HG02852 (cell line): ENCODE data around the gene FASN.
A peak's percentile ranks its signal among the peaks of the same experiment; 100 is the strongest.

Experiments
- ATAC-seq: cut with Tn5 transposase; IDR thresholded peaks from one replicate; pipeline ENCODE4 v1.9.1; 2021; ENCODE audit warnings: mild to moderate bottlenecking, moderate library complexity; ENCODE audit not compliant: unreplicated experiment

The FASN gene

GRCh38 chr17:82103553-82104451, 5.8 kb upstream of the FASN start:
- ATAC-seq: no peak

DNA sequence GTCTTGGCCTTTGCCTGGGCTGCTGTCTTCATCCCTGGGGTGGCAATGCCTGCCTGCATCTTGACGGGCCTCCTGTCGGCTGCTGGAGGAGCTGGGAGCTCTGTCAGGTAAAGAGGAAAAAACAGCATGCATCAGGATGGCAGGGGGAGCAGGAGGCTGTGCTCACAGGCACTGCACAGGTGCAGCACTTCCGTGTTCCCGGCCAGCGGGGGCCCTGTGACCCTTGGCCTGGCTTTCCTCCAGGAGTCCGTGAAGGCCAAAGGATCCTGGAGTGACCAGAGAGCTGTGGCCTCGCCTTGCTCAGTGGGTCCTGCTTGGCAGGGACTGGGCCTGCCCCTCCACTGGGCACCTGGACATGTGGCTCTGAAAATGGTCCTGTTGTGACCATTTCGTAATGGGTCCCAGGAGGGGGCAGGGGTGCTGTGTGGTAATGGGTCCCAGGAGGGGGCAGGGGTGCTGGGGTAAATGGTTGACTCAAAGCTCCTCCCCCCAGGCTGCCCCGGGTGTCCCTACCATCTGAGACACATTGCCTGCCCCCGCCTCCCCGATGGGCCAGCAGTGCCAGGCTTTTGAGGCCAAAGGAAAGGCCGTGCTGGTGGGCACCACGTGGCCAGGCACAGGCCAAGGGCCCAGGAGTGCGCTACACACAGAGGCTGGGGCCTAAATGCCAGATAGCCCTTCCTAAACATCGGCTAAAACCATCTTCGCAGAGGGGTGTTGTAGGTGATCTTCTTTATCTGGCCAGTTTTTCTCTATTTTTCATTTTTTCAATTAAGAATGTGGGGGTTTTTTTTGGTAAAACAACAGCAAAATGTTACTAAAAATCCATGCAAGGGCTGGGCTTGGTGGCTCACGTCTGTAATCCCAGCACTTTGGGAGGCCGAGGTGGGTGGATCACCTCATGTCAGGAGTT, 4.0 kb upstream of the FASN start:
- no peak for ATAC-seq

DNA sequence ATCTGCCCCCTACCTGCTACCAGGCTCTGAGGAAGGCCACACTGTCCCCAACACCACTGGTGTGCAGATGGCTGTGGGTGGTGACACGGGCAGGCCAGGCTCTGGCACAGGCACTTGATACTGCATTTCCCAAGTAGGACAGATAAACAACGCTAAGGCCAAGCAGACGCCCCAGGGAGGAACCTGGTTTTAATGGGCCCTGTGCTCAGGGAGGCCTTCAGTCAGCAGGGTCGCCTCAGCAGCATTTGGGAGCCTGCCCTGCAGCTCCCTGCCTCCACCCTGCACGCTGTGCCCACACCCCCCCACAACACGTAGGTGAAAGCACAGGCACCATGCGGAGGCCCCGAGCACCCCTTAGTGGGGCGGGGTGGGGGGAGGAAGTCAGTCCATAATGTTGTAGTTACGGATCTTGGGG, 3.3 kb upstream of the FASN start:
- ATAC-seq: no peak

GRCh38 chr17:82100502-82101298, 2.7 kb upstream of the FASN start:
- no peak for ATAC-seq

GRCh38 chr17:82098939-82099763, 1.1 kb upstream of the FASN start:
- ATAC-seq: peak; percentile 8

DNA sequence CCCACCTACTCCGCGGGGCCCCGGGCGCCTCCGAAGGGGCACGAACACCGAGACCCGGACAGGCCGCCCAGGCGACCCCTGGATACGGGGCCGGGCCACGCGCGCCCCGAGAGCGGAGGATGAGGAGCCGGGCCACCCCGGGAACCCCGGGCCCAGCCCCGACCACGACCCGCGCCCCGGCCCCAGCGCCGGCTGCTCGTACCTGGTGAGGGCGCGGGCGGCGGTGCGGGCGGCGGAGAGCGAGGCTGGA, 192 bp downstream of the FASN start:
- no peak for ATAC-seq

DNA sequence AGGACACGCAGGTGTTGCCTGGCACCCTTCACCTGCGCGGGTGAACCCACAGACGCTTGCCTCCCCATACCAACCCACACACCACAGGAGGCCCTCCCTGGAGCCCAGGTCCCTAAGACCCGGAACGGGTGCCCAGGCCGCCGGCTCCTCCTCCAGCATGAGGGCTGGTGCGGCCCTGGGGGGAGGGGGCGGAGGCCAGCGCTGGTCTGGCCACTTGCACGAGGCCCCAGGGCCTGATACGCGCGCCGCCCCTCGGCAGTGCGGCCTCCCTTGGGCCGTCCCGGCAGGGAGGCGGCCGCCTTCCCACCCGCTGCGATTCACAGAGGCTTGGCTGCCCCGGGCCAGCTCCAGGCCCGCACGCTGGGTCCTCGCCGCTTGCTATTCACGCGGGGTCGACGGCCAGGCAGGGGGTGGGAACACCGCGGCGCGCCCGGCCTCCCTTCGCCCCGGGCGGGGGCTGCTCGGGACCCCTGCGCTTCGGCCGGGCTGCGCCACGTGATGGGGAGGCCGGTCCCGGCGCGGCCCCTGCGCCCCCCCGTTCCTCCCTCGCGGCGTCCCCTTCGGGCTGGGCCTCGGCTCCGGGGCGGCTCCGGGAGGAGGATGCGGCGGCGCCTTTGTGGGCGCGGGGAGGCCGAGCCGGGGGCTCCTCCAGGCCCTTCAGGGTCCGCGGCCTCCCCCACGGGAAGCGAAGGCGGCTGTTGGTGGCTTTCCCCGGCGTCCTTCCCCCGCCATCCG, 685 bp downstream of the FASN start:
- ATAC-seq: peak; percentile 7

DNA sequence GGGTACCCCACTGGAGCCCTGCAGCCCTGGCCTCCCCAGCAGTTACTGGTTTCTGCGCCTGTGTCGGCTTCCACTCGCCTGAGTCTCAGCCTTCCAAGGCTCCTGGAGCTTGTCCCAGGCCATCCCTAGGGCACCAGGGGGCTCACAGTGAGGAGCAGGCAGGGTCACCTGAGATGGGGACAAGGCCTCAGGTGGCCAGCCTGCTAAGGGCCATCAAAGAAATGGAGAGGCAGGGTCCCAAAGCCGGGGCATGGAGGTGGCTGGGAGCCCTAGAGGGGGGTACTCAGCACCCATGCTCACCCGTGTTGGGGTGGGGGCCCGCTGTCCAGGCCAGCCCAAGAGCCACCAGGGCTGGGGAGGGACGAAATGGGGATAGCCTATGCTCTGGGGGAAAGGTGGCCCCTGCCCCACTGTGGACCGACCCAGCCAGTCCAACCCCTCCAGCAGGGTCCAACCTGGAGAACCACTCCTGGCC, 1.3 kb downstream of the FASN start:
- no peak for ATAC-seq

DNA sequence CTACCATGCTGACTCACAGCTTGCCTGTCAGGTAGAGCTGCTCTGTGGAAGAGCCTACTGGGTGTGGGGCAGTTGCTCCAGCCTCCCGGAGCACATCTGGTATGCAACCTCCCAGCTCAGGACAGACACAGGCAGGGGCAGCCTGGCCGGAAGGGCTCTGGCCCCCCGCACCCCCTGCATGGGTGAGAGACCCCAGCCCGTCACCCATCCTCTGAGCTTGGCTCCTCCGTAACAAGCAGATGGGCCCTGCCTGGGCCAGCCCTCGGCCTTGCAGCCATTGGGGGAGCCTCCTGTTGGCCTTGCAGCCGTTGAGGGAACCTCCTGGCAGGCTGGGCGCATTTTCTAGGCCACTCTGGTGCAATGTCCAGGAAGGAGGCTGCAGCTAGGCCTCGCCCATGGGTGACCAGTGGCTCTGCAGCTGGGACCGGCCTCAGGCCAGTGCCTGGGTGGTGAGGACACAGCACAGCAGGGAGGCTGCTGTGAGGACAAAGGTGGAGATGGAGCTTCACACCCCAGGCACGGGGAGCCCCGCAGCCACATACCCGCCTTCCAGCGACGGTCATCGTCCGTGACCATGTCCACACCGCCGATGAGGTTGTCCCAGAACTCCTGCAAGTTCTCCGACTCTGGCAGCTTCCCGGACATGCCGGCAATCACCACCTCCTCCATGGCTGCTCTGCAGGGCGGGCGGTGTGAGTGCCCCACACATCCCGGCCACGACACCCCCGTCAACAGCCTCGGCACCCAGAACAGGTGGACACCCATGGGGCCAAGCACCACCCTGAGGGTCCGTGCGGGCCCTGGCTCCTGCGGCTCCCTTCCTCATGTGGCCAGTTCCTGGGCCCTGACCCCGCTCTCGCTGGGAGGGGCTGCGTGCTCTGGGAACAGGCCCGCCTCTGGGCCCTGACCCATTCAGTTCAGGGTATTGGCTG, 2.0 kb downstream of the FASN start:
- no peak for ATAC-seq

DNA sequence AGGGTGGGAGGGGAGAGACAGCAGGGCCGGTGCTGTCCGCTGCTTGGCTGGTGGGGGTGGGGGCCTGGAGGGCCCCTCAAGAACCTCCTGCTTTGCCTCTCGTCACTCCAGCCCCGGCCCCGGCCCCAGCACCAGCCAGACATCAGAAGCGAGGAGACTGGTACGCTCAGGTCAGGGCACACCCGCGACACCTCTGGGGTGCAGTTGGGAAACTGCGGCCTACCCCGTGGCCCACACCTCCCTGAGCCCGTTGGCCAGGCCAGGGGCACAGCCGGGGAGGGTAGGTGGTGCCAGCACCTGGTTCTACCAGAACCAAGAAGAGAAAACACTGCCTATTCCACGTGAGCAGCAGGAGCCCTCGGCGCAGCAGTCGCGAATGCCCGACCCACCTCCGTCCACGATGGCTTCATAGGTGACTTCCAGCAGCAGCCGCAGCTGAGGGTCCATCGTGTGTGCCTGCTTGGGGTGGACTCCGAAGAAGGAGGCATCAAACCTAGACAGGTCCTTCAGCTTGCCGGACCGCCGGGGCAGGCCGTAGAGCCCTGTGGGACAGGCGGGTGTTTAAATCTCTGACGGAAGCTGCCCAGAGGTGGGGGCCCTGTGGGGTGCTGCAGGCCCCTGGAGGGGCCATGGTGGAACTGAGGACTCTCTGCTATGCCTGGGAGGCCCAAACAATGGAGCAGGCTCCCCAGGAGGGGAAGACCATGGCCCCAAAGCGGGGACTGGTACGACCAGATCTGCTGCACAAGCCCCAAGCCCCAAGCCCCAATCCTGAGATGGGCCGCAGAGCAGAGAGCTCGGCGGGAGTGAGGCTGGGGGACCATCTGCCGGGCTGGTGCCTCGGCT, 2.9 kb downstream of the FASN start:
- no peak for ATAC-seq

DNA sequence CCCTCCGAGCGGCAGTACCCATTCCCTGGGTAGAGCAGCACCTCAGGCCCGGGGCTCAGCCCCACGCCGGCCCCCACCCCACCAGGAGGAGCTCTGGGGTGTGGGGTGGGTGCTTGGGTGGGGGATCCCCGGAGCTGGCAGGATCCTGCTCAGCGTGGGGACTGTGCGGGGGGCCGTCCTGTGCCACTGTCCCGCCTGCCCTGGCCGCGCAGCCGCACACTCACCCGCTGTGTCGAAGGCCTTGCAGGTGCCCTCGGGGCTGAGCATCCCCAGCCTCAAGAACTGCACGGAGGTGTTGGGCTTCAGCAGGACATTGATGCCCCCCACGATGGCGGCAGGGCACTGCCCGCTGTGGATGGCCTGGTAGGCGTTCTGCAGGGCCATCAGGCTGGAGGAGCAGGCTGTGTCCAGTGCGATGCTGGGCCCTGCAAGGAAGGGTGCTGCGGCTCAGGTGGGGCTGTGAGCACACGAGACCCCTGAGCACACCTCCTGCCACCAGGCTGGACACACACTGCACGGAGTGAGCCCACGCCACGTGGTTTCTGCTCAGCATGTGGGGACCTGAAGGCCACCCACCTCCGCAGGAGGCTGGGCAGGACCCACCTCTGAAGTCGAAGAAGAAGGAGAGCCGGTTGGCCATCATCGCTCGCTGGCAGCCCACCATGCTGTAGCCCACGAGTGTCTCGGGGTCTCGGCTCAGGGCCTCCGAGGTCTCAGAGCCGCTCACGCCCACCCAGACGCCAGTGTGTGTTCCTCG, 4.9 kb downstream of the FASN start:
- no peak for ATAC-seq

DNA sequence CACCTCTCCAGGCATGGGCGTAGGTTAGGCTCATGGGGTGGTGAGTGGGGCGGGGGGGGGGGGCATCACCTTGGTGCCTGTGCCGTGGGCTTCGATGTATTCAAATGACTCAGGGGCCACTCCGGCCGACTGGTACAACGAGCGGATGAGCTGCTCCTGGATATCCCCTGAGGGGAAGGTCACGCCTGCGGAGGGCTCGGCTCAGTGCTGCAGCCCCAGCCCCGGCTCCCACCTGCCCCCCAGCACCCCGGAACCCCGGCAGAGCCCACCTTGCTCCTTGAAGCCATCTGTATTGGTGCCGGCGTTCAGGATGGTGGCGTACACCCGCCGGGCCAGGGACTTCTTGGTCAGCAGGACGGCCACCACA, 5.4 kb downstream of the FASN start:
- ATAC-seq: no peak

DNA sequence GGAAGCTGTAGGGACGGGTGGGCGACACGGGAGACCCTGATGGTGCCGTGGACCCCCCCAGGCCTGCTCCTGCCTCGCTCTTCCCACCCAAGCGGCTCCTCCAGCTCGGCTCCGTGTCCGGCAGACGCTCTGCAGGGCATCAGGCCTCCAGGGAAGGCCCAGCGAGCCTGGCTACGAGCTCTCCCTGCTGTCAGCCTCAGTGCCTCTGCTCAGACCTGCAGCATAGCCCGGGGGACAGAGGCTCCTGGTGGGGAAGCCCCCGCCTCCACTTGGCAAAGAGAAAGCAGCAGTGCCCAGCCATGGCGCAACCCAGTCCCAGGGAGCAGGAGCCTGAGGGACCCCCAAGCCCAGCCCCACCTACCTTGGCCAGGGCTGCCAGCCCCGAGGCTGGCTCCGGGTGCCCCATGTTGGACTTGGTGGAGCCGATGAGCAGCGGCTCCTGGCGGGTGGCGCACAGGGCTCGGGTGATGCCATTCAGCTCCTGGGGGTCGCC, 5.9 kb downstream of the FASN start:
- no peak for ATAC-seq

GRCh38 chr17:82091264-82092066, 6.6 kb downstream of the FASN start:
- ATAC-seq: no peak

- ATAC-seq: no peak
Observed at GRCh38 chr17:82090549-82091263, 7.3 kb downstream of the FASN start.
